Loucy (cell line): ENCODE data around the gene CTIF.

ENCODE experiments used
- EZH2phosphoT487 ChIP-seq: fragments of 200-600 bp; IDR thresholded peaks from 2 replicates; pipeline ENCODE4 v1.6.1; 2018; ENCODE audit warnings: antibody characterized with exemption, mild to moderate bottlenecking, moderate library complexity, borderline replicate concordance
- TF ChIP-seq, protein P1 (sequence below): fragments of 200-600 bp; sonication (generic); conservative IDR thresholded peaks from 2 replicates; pipeline ENCODE4 v1.5.1; 2014; ENCODE audit warnings: mild to moderate bottlenecking, antibody characterized with exemption, low read length

DNA sequence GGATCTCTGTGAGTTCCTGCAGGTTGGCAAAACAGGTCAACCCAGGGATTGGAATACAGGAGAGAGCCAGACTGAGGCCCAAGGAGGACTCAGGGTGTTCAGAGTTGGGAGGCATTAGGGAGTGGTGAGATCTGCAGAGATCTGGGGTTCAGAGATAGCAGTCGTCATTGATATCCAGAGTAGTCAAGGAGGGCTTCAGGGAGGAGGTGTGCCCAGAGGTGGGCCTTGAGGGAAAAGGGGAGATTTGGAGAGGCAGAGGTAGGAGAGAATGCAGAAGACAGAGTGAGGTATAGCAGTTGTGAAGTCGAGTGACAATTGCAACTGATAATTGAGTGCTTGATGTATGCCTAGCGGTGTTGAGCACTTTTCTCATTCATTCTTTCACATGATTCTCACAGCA is 70.3 kb downstream of the CTIF start:
- TF ChIP-seq, protein P1, sequence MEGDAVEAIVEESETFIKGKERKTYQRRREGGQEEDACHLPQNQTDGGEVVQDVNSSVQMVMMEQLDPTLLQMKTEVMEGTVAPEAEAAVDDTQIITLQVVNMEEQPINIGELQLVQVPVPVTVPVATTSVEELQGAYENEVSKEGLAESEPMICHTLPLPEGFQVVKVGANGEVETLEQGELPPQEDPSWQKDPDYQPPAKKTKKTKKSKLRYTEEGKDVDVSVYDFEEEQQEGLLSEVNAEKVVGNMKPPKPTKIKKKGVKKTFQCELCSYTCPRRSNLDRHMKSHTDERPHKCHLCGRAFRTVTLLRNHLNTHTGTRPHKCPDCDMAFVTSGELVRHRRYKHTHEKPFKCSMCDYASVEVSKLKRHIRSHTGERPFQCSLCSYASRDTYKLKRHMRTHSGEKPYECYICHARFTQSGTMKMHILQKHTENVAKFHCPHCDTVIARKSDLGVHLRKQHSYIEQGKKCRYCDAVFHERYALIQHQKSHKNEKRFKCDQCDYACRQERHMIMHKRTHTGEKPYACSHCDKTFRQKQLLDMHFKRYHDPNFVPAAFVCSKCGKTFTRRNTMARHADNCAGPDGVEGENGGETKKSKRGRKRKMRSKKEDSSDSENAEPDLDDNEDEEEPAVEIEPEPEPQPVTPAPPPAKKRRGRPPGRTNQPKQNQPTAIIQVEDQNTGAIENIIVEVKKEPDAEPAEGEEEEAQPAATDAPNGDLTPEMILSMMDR = no peak
- TF ChIP-seq EZH2phosphoT487 = no peak
